ENCODE measurements around the gene TEX264.
"Not testable (repeated sequence)": the region's sequence is repeated elsewhere in the genome, so short reads cannot be mapped to it uniquely, and the experiment has no call there.

The TEX264 gene

DNA sequence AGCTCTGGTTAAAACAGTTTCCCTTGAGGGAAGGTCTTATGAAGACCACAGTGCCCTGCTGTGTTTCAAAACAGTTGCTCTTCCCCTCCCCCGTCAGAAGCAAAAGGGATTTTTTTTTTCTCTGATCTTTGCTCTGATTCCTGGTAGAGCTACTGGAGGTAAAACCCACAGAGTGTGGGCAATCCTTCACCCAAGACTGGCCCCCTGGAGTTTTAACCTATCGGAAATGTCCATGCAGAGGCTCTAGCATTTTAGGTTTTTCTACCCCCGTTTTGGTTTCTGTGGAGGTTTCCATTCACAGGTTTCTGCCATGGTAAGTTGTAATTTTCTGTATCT lies 63.5 kb downstream of the TEX264 start:
- Histone ChIP-seq H3K27me3 (replicated peaks) (peaks cover 2% of the 10 kb centered on the region), H3K36me3 (replicated peaks) (no peaks in the 10 kb centered on the region), H3K27ac (no peak overlapping the region), H3K4me3 (ENCODE audit: low read depth, low read length) (no peak overlapping the region)
- no peak for DNase-seq
- no peak for TF ChIP-seq CTCF (IDR thresholded peaks at IDR 0.05; ENCODE audit: low read depth, low read length, missing control alignments)
- in situ Hi-C loops (cut with HindIII; ENCODE audit: low pct_ligation_motif_present, low sequenced_read_pairs), result no loop called here

GRCh38 chr3:51735039-51735438 lies 64.0 kb downstream of the TEX264 start:
- no peaks in the 10 kb centered on the region for H3K36me3 ChIP-seq (replicated peaks)
- no peak for TF ChIP-seq CTCF (IDR thresholded peaks at IDR 0.05; ENCODE audit: low read depth, low read length, missing control alignments)
- no peak overlapping the region for H3K27ac ChIP-seq
- H3K4me3 ChIP-seq (ENCODE audit: low read depth, low read length), result no peak overlapping the region
- H3K27me3 ChIP-seq (replicated peaks), result peaks cover 2% of the 10 kb centered on the region
- in situ Hi-C loops (cut with HindIII; ENCODE audit: low pct_ligation_motif_present, low sequenced_read_pairs), result no loop called here
- DNase-seq, result no peak

GRCh38 chr3:51735950-51736349 lies 64.9 kb downstream of the TEX264 start:
- Histone ChIP-seq H3K27ac (no peak overlapping the region), H3K36me3 (replicated peaks) (no peaks in the 10 kb centered on the region), H3K27me3 (replicated peaks) (peaks cover 2% of the 10 kb centered on the region), H3K4me3 (ENCODE audit: low read depth, low read length) (no peak overlapping the region)
- no peak for DNase-seq
- no peak for TF ChIP-seq CTCF (IDR thresholded peaks at IDR 0.05; ENCODE audit: low read depth, low read length, missing control alignments)
- in situ Hi-C loops (cut with HindIII; ENCODE audit: low pct_ligation_motif_present, low sequenced_read_pairs), result no loop called here

GRCh38 chr3:51739110-51739509 lies 68.1 kb downstream of the TEX264 start:
- in situ Hi-C loops (cut with HindIII; ENCODE audit: low pct_ligation_motif_present, low sequenced_read_pairs), result no loop called here
- TF ChIP-seq CTCF (IDR thresholded peaks at IDR 0.05; ENCODE audit: low read depth, low read length, missing control alignments), result no peak
- Histone ChIP-seq H3K36me3 (replicated peaks) (no peaks in the 10 kb centered on the region), H3K27ac (no peak overlapping the region), H3K4me3 (ENCODE audit: low read depth, low read length) (no peak overlapping the region), H3K27me3 (replicated peaks) (peaks cover 2% of the 10 kb centered on the region)
- no peak for DNase-seq

DNA sequence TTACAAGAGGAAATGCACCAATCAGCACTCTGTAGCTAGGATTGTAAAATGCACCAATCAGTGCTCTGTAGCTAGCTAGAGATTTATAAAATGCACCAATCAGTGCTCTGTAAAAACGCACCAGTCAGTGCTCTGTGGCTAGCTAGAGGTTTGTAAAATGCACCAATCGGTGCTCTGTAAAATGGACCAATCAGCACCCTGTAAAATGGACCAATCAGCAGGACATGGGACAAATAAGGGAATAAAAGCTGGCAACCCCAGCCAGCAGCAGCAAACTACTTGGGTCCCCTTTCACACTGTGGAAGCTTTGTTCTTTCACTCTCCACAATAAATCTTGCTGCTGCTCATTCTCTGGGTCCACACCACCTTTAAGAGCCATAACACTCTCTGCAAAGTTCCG lies 71.3 kb downstream of the TEX264 start:
- in situ Hi-C loops (cut with HindIII; ENCODE audit: low pct_ligation_motif_present, low sequenced_read_pairs); DNase-seq; H3K4me3 ChIP-seq (ENCODE audit: low read depth, low read length); H3K36me3 ChIP-seq (replicated peaks); H3K27me3 ChIP-seq (replicated peaks); H3K27ac ChIP-seq: not testable (repeated sequence)

DNA sequence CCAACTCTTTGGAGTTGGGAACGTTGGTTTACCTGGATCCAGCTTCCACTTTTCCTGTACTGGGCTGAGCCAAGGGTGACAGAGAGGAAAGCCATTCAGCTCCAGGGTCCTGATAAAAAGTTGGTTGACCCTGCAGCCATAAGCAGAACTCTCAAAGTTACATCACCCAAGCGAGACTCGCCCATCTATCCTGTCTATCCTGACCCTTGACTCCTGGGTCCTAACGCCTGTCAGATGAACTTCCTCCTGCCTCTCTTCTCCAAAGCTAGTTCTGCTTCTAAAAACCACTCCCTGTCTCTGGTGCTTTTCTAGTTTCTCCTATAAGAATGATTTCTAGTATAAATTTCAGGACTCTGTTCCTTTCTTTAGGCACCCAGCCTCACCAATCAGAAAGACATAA lies 71.9 kb downstream of the TEX264 start:
- H3K27ac ChIP-seq; DNase-seq; H3K4me3 ChIP-seq (ENCODE audit: low read depth, low read length); in situ Hi-C loops (cut with HindIII; ENCODE audit: low pct_ligation_motif_present, low sequenced_read_pairs); H3K27me3 ChIP-seq (replicated peaks); H3K36me3 ChIP-seq (replicated peaks): not testable (repeated sequence)

DNA sequence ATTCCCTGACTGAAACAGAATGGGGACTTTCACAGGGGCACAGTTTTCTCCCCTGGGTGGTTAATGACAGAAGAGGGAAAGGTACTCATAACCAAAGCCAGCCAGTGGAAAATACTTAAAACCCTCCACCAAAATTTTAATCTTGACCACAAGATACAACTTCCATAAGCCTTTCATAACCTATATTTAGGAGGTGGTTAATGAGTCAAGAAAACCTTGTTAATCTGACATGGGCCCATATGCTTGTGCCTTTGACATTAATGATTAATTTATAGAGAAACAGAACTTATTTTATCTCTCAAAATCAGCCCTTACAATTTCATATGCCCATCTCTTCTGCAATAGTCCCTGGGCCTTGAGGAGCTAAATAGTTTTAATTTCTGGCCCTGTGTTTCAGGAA lies 76.8 kb downstream of the TEX264 start:
- no peak for TF ChIP-seq CTCF (IDR thresholded peaks at IDR 0.05; ENCODE audit: low read depth, low read length, missing control alignments)
- no peak for DNase-seq
- Histone ChIP-seq H3K27ac (no peak overlapping the region), H3K36me3 (replicated peaks) (no peaks in the 10 kb centered on the region), H3K27me3 (replicated peaks) (no peaks in the 10 kb centered on the region), H3K4me3 (ENCODE audit: low read depth, low read length) (no peak overlapping the region)
- in situ Hi-C loops (cut with HindIII; ENCODE audit: low pct_ligation_motif_present, low sequenced_read_pairs), result no loop called here

Data from brain microvascular endothelial cell (primary cell).